ENCODE data around the gene FAM168A.
"Not testable (repeated sequence)": the region's sequence is repeated elsewhere in the genome, so short reads cannot be mapped to it uniquely, and the experiment has no call there.

FAM168A gene

DNA sequence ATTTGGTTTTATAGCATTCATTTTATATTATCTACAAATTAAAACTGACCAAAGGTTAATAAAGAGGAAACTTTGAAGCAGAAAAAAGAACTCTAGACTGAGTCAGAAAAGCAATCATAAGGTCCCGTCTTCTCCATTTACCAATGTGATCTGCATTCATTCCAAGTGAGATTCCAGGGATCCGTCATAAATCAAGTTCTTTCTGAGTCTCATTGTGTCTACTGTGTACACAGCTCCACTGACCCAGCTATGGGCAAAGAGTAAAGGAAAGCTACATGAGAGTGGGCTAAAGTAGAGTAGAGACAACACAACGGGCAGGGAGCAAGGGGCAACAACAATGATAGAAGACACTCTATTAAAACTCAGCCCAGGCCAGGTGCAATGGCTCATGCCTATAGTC is 15.3 kb downstream of the FAM168A start:
- Histone ChIP-seq H3K4me1 (ENCODE audit: control insufficient read depth, low read length) (peaks cover 22% of the 10 kb centered on the region), H3K27me3 (ENCODE audit: control insufficient read depth, low read length) (no peaks in the 10 kb centered on the region), H4K20me1 (ENCODE audit: control insufficient read depth, insufficient read depth, low read depth, low read length) (no peaks in the 10 kb centered on the region), H3K4me3 (ENCODE audit: low read length) (no peak overlapping the region), H3F3A (ENCODE audit: control insufficient read depth, insufficient read depth) (no peaks in the 10 kb centered on the region), H3K79me2 (ENCODE audit: control insufficient read depth, low read length) (peaks cover 73% of the 10 kb centered on the region), H3K9me2 (replicated peaks; ENCODE audit: control insufficient read depth, low read length) (no peaks in the 10 kb centered on the region), H3K4me2 (ENCODE audit: low read length) (no peak overlapping the region), H3K9me3 (ENCODE audit: control insufficient read depth, insufficient read depth, low read length) (no peaks in the 10 kb centered on the region), H3K27ac (ENCODE audit: low read depth, low read length) (no peak overlapping the region), H3K36me3 (ENCODE audit: control insufficient read depth, low read length) (peaks cover 13% of the 10 kb centered on the region)
- no peak for TF ChIP-seq EZH2phosphoT487 (IDR thresholded peaks at IDR 0.05; ENCODE audit: borderline replicate concordance, low read length)

DNA sequence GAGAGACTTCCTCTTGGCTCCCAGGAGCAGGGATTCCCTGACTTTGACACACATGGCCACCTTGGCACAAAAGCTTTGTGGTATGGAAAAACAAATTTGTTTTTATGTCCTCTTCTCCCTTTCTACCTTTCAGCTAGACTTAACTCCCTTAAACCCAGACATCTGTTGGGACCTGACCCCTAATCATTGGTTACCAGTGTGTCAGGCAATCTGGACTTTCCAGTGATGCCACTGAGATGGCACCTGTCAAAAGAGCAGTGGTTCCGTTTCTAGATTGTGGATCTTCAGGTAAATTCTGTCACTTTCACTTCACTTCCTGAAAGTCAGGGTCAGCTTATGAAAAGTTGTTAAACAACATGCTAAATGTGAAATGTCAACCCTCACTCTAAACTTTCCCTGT is 17.2 kb downstream of the FAM168A start:
- Histone ChIP-seq H3K79me2 (ENCODE audit: control insufficient read depth, low read length) (peaks cover 70% of the 10 kb centered on the region), H3K36me3 (ENCODE audit: control insufficient read depth, low read length) (peaks cover 17% of the 10 kb centered on the region), H3K4me1 (ENCODE audit: control insufficient read depth, low read length) (peaks cover 18% of the 10 kb centered on the region)
- H3K27me3 ChIP-seq (ENCODE audit: control insufficient read depth, low read length); H3K9me3 ChIP-seq (ENCODE audit: control insufficient read depth, insufficient read depth, low read length); H3K27ac ChIP-seq (ENCODE audit: low read depth, low read length); H3K4me3 ChIP-seq (ENCODE audit: low read length); H4K20me1 ChIP-seq (ENCODE audit: control insufficient read depth, insufficient read depth, low read depth, low read length); H3F3A ChIP-seq (ENCODE audit: control insufficient read depth, insufficient read depth); H3K9me2 ChIP-seq (replicated peaks; ENCODE audit: control insufficient read depth, low read length); H3K4me2 ChIP-seq (ENCODE audit: low read length): not testable (repeated sequence)

DNA sequence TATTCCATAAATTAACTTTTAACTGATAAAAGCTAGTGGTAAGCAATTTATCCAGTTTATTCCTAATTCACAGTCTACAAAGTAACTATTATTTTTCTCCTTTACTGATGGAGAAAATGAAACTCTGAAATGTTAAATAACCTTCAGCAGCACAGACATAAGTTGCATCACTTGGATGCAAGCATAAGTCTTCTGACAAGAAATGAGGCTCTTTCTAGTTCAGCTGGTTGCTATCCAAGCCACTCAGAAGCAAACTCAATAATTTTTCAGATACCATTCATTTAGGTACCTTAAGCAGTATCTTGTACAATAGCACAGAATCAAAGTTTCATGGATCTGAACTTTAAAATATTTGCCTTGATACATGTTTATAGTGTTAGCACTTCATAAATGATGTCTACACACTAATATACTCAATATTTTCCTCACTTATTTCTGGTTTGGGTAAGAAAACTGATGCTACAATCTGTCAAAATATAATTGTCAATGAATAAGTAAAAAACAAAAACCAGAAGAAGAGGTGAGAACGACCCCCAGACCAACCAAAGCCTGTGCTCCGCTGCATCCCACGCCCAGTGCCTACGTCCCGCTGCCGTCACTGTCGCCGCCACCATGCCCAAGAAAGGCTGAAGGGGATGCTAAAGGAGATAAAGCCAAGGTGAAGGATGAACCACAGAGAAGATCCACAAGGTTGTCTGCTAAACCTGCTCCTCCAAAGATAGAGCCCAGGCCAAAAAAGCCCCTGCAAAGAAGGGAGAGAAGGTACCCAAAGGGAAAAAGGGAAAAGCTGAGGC is 18.1 kb downstream of the FAM168A start:
- Histone ChIP-seq H3K79me2 (ENCODE audit: control insufficient read depth, low read length) (peaks cover 68% of the 10 kb centered on the region), H4K20me1 (ENCODE audit: control insufficient read depth, insufficient read depth, low read depth, low read length) (no peaks in the 10 kb centered on the region), H3K9me3 (ENCODE audit: control insufficient read depth, insufficient read depth, low read length) (no peaks in the 10 kb centered on the region), H3K4me1 (ENCODE audit: control insufficient read depth, low read length) (peaks cover 18% of the 10 kb centered on the region), H3K4me3 (ENCODE audit: low read length) (no peak overlapping the region), H3K9me2 (replicated peaks; ENCODE audit: control insufficient read depth, low read length) (no peaks in the 10 kb centered on the region), H3K27ac (ENCODE audit: low read depth, low read length) (no peak overlapping the region), H3K36me3 (ENCODE audit: control insufficient read depth, low read length) (peaks cover 17% of the 10 kb centered on the region), H3K4me2 (ENCODE audit: low read length) (no peak overlapping the region), H3K27me3 (ENCODE audit: control insufficient read depth, low read length) (no peaks in the 10 kb centered on the region), H3F3A (ENCODE audit: control insufficient read depth, insufficient read depth) (no peaks in the 10 kb centered on the region)
- no peak for TF ChIP-seq EZH2phosphoT487 (IDR thresholded peaks at IDR 0.05; ENCODE audit: borderline replicate concordance, low read length)
- TF ChIP-seq, protein P1, sequence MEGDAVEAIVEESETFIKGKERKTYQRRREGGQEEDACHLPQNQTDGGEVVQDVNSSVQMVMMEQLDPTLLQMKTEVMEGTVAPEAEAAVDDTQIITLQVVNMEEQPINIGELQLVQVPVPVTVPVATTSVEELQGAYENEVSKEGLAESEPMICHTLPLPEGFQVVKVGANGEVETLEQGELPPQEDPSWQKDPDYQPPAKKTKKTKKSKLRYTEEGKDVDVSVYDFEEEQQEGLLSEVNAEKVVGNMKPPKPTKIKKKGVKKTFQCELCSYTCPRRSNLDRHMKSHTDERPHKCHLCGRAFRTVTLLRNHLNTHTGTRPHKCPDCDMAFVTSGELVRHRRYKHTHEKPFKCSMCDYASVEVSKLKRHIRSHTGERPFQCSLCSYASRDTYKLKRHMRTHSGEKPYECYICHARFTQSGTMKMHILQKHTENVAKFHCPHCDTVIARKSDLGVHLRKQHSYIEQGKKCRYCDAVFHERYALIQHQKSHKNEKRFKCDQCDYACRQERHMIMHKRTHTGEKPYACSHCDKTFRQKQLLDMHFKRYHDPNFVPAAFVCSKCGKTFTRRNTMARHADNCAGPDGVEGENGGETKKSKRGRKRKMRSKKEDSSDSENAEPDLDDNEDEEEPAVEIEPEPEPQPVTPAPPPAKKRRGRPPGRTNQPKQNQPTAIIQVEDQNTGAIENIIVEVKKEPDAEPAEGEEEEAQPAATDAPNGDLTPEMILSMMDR (IDR thresholded peaks at IDR 0.05; ENCODE audit: low read depth, low read length, poor library complexity, severe bottlenecking): no peak

DNA sequence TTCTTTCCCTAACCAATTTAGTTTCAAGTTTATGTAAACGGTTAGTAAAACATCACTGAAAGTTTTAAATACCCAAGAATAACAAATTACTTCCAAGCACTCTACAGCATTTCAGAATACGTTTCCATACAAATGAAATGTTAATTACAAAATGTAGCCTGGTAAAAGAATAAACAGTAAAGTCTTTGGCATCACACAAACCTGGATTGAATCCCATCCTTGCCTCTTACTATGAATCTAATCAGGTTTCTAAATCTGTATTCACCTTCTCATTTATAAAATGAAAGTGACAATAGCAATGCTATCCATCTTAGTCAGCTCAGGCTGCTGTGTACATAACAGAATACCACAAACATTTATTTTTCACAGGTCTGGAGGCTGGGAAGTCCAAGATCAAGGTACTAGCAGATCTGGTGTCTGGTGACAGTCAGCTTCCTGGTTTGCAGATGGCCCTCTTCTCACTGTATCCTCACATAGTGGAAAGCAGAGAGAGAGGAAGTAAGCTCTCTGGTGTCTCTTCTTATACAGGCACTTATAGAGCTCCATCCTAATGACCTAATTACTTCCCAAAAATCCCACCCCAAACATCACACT is 19.2 kb downstream of the FAM168A start:
- no peak overlapping the region for H3K27ac ChIP-seq (ENCODE audit: low read depth, low read length)
- H3K4me1 ChIP-seq (ENCODE audit: control insufficient read depth, low read length): peaks cover 18% of the 10 kb centered on the region
- H4K20me1 ChIP-seq (ENCODE audit: control insufficient read depth, insufficient read depth, low read depth, low read length): no peaks in the 10 kb centered on the region
- no peaks in the 10 kb centered on the region for H3K27me3 ChIP-seq (ENCODE audit: control insufficient read depth, low read length)
- no peaks in the 10 kb centered on the region for H3F3A ChIP-seq (ENCODE audit: control insufficient read depth, insufficient read depth)
- no peaks in the 10 kb centered on the region for H3K9me2 ChIP-seq (replicated peaks; ENCODE audit: control insufficient read depth, low read length)
- H3K9me3 ChIP-seq (ENCODE audit: control insufficient read depth, insufficient read depth, low read length): no peaks in the 10 kb centered on the region
- H3K36me3 ChIP-seq (ENCODE audit: control insufficient read depth, low read length): peaks cover 17% of the 10 kb centered on the region
- no peak for TF ChIP-seq EZH2phosphoT487 (IDR thresholded peaks at IDR 0.05; ENCODE audit: borderline replicate concordance, low read length)
- TF ChIP-seq, protein P1 (IDR thresholded peaks at IDR 0.05; ENCODE audit: low read depth, low read length, poor library complexity, severe bottlenecking): no peak
- H3K79me2 ChIP-seq (ENCODE audit: control insufficient read depth, low read length): peaks cover 65% of the 10 kb centered on the region
- H3K4me3 ChIP-seq (ENCODE audit: low read length): no peak overlapping the region
- no peak overlapping the region for H3K4me2 ChIP-seq (ENCODE audit: low read length)

Measured in DOHH2 (cell line).